ENCODE measurements around the gene S100A2. TPM values are rescaled to one million over a fixed set of nuclear protein-coding genes. Genes with fewer than 3 reads are reported as not detected.

S100A2 gene
- total and polyA plus RNA-seq, 2 of the 8 experiments (the other 6 are each of a cell fraction or from before 2014, with no cell fraction given) = 0.86 TPM; not detected in 1

GRCh38 chr1:153569465-153569864, 3.8 kb upstream of the S100A2 start (continued):
- TF ChIP-seq BCL11A (IDR thresholded peaks at IDR 0.05; ENCODE audit: low read depth in 2 of 2, low read length in 2 of 2) (no peak), CTBP2 (IDR thresholded peaks at IDR 0.05; ENCODE audit: borderline replicate concordance, insufficient read depth, insufficient read length, low read length) (no peak)
